Neural cell (in vitro differentiated cells): ENCODE measurements around the gene CTSO.

Source experiments
- EP300 ChIP-seq: fragments of 450-650 bp; conservative IDR thresholded peaks from 2 replicates; pipeline ENCODE4 v1.6.1; 2014; ENCODE audit warnings: antibody characterized with exemption, mild to moderate bottlenecking, moderate library complexity; ENCODE audit not compliant: poor library complexity, severe bottlenecking
- REST ChIP-seq: IDR thresholded peaks from 2 replicates; pipeline ENCODE4 v1.6.1; 2012; ENCODE audit warnings: borderline replicate concordance
- TAF1 ChIP-seq: IDR thresholded peaks from 2 replicates; pipeline ENCODE4 v1.6.1; 2012; ENCODE audit warnings: low read depth
- TF ChIP-seq, protein P1 (sequence below): fragments of 450-650 bp; IDR thresholded peaks from 2 replicates; pipeline ENCODE4 v1.5.1; 2014; ENCODE audit warnings: antibody characterized with exemption, mild to moderate bottlenecking, moderate library complexity; ENCODE audit not compliant: poor library complexity, severe bottlenecking

GRCh38 chr4:155921597-155921996 is 32.1 kb downstream of the CTSO start:
- TF ChIP-seq, protein P1, sequence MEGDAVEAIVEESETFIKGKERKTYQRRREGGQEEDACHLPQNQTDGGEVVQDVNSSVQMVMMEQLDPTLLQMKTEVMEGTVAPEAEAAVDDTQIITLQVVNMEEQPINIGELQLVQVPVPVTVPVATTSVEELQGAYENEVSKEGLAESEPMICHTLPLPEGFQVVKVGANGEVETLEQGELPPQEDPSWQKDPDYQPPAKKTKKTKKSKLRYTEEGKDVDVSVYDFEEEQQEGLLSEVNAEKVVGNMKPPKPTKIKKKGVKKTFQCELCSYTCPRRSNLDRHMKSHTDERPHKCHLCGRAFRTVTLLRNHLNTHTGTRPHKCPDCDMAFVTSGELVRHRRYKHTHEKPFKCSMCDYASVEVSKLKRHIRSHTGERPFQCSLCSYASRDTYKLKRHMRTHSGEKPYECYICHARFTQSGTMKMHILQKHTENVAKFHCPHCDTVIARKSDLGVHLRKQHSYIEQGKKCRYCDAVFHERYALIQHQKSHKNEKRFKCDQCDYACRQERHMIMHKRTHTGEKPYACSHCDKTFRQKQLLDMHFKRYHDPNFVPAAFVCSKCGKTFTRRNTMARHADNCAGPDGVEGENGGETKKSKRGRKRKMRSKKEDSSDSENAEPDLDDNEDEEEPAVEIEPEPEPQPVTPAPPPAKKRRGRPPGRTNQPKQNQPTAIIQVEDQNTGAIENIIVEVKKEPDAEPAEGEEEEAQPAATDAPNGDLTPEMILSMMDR, result no peak
- TF ChIP-seq REST, result no peak
- no peak for TF ChIP-seq EP300
- no peak for TF ChIP-seq TAF1
